Astrocyte of the hippocampus (primary cell): ENCODE measurements around the gene MEG3.
"Not testable (repeated sequence)": the region's sequence is repeated elsewhere in the genome, so short reads cannot be mapped to it uniquely, and the experiment has no call there.

Experiments
- DNase-seq: peaks from one replicate; pipeline ENCODE4 v3.0.0; 2011; ENCODE audit warnings: low read depth, low spot score

MEG3 gene

GRCh38 chr14:100815478-100816285, 10.2 kb upstream of the MEG3 start:
- DNase-seq = peak; percentile 81

DNA sequence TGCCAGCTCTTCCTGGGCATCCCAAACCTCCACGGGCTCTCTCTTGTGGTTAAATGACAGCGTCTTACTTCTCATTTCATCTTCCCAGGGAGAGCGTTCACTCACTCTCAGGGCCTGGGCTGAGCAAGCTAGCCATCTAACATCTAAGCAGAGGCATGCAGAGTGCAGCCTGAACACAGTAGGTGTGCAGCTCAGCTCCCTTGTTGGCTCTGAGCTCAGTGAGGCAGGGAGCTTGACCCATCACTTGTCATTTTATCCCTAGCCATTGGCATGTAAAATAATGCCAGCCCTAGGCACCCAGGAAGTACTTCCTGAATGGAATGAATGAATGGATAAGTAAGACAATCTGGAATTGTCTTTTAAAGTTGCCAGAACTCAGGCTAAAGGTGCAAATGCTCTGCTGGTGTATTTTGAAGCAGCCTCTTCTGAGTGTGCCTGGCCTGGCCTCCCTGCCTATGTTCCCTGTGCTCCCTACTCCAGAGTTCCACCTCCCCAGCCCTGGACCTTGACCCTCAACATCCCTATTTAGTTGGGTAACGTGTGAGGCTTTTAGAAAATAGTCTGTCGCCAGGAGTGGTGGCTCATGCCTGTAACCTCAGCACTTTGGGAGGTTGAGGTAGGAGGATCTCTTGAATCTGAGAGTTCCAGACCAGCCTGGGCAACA, 9.5 kb upstream of the MEG3 start:
- DNase-seq = no peak

GRCh38 chr14:100816950-100817901, 8.7 kb upstream of the MEG3 start:
- DNase-seq = no peak

GRCh38 chr14:100818221-100818699, 7.7 kb upstream of the MEG3 start:
- DNase-seq = no peak

DNA sequence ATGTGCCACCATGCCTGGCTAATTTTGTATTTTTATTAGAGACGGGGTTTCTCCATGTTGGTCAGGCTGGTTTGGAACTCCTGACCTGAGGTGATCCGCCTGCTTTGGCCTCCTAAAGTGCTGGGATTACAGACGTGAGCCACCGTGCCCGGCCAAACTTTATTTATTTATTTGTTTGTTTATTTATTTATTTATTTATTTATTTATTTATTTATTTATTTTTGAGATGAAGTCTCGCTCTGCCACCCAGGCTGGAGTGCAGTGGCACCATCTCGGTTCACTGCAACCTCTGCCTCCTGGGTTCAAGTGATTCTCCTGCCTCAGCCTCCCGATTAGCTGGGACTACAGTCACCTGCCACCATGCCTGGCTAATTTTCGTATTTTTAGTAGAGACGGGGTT, 7.0 kb upstream of the MEG3 start:
- DNase-seq = not testable (repeated sequence)

DNA sequence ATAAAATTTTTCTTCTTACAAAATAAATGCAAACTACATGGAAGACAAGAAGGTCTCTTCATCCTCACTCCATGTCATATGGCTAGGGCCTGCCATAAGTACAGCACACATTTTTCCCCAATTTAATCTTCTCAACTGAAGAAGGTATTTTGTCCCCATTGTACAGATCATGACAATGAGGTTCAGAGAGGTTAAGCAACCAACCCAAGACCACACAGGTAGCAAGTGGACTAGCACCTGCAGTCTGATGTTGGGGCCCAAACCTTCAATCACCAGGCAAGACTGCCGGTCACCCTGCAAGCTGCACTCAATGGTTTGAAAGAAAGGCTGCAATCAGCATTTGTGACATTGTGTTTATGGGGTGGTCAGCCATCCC, 6.5 kb upstream of the MEG3 start:
- DNase-seq = no peak

DNA sequence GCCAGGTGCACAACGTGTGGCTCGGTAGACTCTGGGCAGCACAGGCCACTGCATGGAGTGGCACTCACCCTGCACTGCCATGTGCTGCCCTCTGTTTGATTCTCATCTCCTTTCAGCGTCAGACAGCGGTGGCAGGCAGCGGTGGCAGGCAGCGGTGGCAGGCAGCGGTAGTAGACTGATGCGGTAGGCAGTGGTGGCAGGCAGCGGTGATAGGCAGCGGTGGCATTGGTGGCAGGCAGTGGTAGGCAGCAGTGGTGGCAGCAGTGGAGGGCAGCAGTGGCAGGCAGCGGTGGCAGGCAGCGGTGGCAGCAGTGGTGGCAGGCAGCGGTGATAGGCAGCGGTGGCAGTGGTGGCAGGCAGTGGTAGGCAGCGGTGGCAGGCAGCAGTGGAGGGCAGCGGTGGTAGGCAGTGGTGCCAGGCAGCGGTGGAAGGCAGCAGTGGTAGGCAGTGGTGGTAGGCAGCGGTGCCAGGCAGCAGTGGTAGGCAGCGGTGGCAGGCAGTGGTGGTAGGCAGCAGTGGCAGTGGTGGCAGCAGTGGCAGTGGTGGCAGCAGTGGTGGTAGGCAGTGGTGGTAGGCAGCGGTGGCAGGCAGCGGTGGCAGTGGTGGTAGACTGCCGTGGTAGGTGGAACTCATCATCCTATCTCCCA, 6.0 kb upstream of the MEG3 start:
- no peak for DNase-seq

DNA sequence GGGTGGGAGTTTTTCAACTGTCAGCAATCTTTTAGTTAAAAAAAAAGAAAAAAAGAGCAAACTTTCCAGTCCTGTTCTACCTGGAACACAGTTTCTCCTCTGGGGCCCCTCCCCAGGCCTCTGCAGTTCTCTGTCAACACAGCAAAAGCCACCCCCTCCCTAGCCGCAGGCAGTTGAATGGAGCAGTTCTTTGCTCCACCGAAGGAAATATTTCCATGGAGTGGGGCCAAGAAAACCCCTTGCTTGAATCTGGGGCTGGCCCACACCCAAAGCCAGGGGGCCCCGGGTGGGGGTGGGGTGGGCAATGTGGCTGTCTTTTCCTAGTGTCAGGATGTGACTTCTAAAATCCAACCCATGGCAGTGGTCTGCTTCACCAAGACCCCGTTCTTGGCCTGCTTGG, 5.0 kb upstream of the MEG3 start:
- no peak for DNase-seq

GRCh38 chr14:100822013-100822412, 3.9 kb upstream of the MEG3 start:
- no peak for DNase-seq

GRCh38 chr14:100822532-100823296, 3.2 kb upstream of the MEG3 start:
- peak; percentile 70 for DNase-seq

- DNase-seq = no peak
These were observed 2.4 kb upstream of the MEG3 start for GRCh38 chr14:100823413-100824080.

DNA sequence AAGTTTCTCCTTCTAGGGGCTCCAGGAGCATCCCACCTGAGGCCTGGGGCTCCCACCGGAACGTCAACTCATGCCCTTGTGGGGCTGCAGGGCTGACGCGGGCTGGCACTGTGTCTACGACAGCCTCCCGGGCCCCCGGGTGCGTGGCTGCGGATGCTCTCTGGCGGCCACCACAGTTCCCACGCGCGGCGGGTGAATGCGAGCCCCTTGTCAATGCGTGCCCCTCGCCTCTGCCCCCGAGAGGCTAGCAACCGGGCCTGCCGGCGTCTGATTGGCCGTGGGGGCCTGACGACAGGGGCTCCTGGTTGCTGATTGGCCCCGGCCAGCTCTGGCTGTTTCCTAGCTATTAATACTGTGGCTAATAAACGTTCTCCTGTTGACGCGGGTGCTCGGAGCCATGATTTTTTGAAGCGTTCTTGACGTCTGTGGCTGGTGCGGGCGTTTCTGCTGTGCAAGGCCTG, 1.8 kb upstream of the MEG3 start:
- peak; percentile 78 for DNase-seq

DNA sequence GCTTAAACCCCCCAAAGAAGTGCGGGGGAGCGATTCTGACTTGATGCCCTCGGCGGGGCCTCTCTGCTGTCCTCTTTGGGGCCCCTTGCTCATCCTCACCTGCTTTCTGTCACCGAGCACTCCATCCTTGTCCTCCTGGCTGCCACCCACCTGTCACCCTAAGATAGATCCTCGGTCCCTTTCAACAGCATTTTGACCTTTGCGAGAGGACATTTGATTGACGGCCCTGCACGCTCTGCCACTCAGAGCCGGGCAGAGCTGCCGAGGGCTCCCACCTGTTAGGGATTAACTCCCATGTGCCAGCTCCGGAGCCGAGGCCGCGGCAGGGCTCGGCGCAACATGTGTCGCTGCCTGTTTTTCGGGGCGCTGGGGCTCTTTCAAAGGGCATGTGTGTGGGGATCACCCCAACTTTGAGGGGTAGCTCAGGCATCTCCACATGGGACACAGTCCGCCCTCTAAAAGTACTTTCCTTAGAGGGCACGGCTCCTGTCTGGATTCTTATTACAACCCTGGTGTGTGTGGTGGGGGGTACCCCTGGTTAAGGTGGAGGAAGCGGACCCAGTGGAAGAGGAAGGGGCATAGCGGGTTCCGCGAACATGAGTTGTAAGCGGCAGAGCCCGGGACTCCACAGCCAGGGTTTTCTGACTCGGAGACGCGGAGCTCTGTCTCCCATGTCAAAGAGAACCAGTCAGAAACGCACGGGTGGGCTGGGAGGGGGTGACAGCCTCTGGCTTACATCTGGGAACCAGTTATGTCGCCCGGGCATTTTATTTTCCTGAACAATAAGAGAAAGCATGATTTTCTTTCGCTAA, 811 bp upstream of the MEG3 start:
- no peak for DNase-seq

DNA sequence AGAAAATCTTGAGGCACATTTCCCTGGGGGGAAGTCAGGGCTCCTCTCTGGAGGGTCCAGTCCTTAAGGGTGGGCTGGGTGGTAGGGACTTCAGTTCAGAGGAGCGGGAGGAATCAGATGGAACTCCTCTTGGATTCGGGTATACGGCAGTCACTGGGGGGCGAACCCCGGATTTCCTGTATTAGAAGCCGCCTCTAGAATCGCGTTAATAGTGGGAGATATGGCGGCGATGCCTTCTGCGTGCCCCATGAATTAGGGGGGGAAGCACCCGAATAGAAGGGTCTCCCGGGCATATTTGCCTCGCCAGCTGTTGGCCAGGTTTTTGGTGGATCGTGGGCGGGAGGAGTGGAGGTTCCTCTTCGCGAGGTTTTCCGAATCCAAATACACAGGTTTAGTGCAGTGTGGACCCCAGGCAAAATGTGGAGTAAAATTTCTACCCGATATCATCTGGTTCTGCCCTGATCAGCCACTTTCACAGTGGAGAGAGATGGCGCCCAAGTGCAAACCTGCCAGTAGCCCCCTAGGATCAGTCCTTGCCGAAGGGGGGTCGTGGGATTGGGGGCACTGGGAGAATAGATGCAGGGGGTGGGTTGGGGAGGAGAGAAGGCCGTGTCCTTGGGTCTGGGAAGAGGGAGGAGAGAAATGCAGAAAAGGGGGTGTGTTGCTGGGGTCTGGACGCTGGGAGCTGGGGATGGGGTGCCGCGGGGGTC, 628 bp downstream of the MEG3 start:
- DNase-seq = no peak

DNA sequence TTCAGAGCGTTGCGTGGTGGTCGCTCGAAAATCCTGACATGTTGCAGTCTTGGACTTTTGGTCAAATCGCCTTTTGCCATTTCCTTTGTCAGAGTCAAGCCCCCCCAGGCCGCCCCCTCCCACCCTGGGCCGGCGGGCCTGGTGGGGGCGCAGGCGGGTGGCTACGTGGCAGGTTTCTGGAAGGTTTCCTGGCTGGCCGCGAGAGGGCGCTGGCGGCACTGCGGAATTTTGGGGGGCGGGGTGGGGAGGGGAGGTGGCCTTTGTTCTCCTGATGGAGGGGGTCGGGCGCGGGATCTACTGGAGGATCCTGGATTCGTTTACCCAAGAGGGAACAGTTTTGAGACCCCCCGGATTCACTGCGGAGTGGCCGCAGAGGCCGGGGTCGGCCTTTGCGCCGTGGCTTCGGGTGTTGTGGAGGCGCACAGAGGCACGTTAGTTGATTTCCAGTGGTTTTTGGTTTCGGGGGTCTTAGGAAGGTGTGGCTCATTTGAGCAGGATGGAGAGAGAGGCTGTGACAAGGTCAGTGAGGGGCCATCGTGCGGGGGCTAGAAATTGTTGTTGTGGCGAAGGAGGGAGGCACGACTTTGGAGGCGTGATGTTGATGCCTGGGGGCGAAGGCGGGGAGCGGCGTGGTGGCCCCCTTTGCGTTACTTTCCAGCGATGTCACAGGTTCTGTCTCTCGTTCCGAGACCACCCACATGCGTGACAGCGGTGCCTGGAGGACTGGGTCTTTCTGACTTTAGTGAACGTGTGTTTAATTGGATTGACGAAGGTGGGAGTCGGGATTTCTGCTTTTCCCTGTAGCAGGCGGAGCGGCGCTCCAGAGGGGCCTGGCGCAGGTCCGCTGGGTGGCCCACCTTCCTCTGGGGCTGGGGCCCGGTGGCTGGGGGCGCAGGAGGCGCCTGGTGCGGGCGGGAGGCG, 1.4 kb downstream of the MEG3 start:
- peak; percentile 64 for DNase-seq

- peak; percentile 92 for DNase-seq
These were observed 2.3 kb downstream of the MEG3 start for GRCh38 chr14:100828031-100828769.

DNA sequence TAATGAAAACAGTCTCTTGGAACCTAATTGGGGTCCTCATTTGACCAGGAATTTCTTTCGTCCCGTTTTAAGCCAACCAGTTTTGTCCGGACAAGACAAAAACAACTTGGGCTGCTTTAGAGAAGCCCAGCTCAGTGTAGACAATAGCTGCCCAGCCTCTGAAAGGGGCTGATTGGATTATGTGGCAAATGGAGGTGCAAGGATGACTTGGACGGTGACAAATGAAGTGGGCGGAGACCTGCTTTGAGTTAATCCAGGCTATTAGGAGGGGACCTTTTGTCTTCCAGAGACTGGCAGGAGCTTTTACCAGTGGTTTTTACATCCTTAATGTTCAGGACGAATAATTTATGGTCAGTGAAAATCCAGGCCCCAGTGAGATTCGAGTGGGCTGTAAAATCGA, 4.8 kb downstream of the MEG3 start:
- peak; percentile 40 for DNase-seq
